Panc1 (cell line): ENCODE results near the gene PCSK5. TPM values are rescaled to one million over a fixed set of nuclear protein-coding genes. Genes with fewer than 3 reads are reported as not detected.
"Not testable (repeated sequence)": the region's sequence is repeated elsewhere in the genome, so short reads cannot be mapped to it uniquely, and the experiment has no call there.

Experiments used
- ATAC-seq: fragments of 200-7000 bp; cut with Tn5 transposase; 2 replicates; pipeline ENCODE4 v1.9.1; 2020; ENCODE audit warnings: mild to moderate bottlenecking, moderate library complexity
- BruUV-seq: library from RNA; stranded (reverse); fragments of 400-500 nt; replicated peaks from 2 replicates; lab custom pipeline; 2021; lab: Mats Ljungman, UMichigan
- CTCF ChIA-PET: fragments of 300-600 bp; sonication (Branson Sonifier 250); formaldehyde crosslinking; loops from one replicate; lab custom pipeline; 2022; ENCODE audit warnings: antibody characterized with exemption; lab: Charles Lee
- POLR2A ChIA-PET: fragments of 300-600 bp; sonication (Branson Sonifier 250); formaldehyde crosslinking; loops from one replicate; lab custom pipeline; 2022; ENCODE audit warnings: antibody characterized with exemption; lab: Charles Lee
- DNase-seq: peaks from one replicate; pipeline ENCODE4 v3.0.0-alpha.2; 2010; ENCODE audit warnings: low read depth, low spot score
- H3K27ac ChIP-seq: 2 replicates; pipeline ENCODE4 v1.5.1; 2011; ENCODE audit warnings: mild to moderate bottlenecking, low read length, inconsistent platforms
- H3K27me3 ChIP-seq: fragments of 200-500 bp; sonication (Bioruptor generic); 2 replicates; pipeline ENCODE4 v1.6.0; 2014; ENCODE audit warnings: low read length, inconsistent platforms; ENCODE audit not compliant: control insufficient read depth, insufficient read depth
- H3K36me3 ChIP-seq: fragments of 200-500 bp; sonication (Bioruptor generic); 2 replicates; pipeline ENCODE4 v1.5.1; 2014; ENCODE audit warnings: inconsistent platforms, mild to moderate bottlenecking, low read length, moderate library complexity; ENCODE audit not compliant: control insufficient read depth, insufficient read depth
- H3K4me1 ChIP-seq: 2 replicates; pipeline ENCODE4 v1.5.1; 2011; ENCODE audit warnings: inconsistent platforms, mild to moderate bottlenecking, low read length, moderate library complexity; ENCODE audit not compliant: control insufficient read depth, insufficient read depth
- H3K4me3 ChIP-seq, 2 experiments: 2 replicates each; pipeline ENCODE4 v1.5.1; 2011 to 2012; ENCODE audit warnings: low read depth in 2 of 2, low read length in 2 of 2, mild to moderate bottlenecking in 2 of 2, inconsistent platforms in 1 of 2, moderate library complexity in 1 of 2
- H3K9me3 ChIP-seq: fragments of 200-500 bp; sonication (Bioruptor generic); 2 replicates; pipeline ENCODE4 v1.5.1; 2014; ENCODE audit warnings: low read depth, mild to moderate bottlenecking, inconsistent platforms, low read length, moderate library complexity; ENCODE audit not compliant: control insufficient read depth, insufficient read depth
- POLR2AphosphoS5 ChIP-seq: IDR thresholded peaks from 2 replicates; pipeline ENCODE4 v1.6.1; 2012; ENCODE audit warnings: mild to moderate bottlenecking, low read depth, low read length, moderate library complexity
- SIN3A ChIP-seq: IDR thresholded peaks from 2 replicates; pipeline ENCODE4 v1.6.1; 2012; ENCODE audit warnings: low read depth, mild to moderate bottlenecking, low read length, moderate library complexity, borderline replicate concordance; ENCODE audit not compliant: insufficient read depth
- TCF7L2 ChIP-seq: IDR thresholded peaks from 2 replicates; pipeline ENCODE4 v1.6.1; 2011; ENCODE audit warnings: mild to moderate bottlenecking, low read depth, low read length, inconsistent platforms
- in situ Hi-C: cut with HindIII; loops from 2 replicates; pipeline ENCODE4 v1.10.0; 2016; ENCODE audit warnings: low sequenced_read_pairs, low pct_unique_long_range_greater_than_20kb
- intact Hi-C: fragments of 100-400 bp; cut with micrococcal nuclease; formaldehyde crosslinking; loops from one replicate; pipeline ENCODE4 v1.10.0; 2022; ENCODE audit not compliant: unreplicated experiment
- total RNA-seq: library from RNA; stranded (reverse); gene quantifications from one replicate; pipeline ENCODE4 v1.2.1, GENCODE V29; 2021; ENCODE audit not compliant: unreplicated experiment
- TF ChIP-seq, protein P1 (sequence below), 2 experiments: IDR thresholded peaks; 2 replicates each; pipeline ENCODE4 v1.6.1; 2011 to 2012; ENCODE audit warnings: low read depth in 2 of 2, control low read depth in 1 of 2, low read length in 1 of 2, mild to moderate bottlenecking in 1 of 2, moderate library complexity in 1 of 2; ENCODE audit not compliant: insufficient read depth in 1 of 2
- TF ChIP-seq, protein P2 (sequence below): fragments of 450-650 bp; IDR thresholded peaks from 2 replicates; pipeline ENCODE4 v1.5.1; 2017; ENCODE audit warnings: mild to moderate bottlenecking

The PCSK5 gene
- total RNA-seq, 1 experiment from 2014 or later, result 0.21 TPM

DNA sequence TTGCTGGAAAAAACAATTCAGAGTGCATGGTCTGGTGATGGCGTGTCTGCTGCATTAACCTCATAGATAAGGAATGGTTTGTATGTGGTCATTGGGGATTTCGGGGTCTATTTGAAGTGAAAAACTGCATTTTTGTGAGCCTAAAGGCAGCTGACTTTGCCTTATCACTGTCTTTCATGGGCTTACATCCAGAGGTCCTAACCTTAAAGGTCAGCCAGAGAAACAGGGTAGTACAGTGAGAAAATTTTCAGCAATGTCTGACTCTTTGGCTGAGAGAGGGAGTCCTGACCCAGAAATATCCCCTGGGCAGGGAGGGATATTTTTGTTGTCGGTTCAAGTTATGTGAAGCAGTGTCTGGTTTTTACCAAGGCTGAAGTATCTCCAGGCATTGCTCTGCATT, 5.7 kb downstream of the PCSK5 start:
- no TSS peak for BruUV-seq
- Histone ChIP-seq H3K36me3 (no peaks in the 10 kb centered on the region), H3K27me3 (peaks cover 9% of the 10 kb centered on the region), H3K4me3 (no peak overlapping the region), H3K4me1 (no peaks in the 10 kb centered on the region), H3K27ac (no peak overlapping the region), H3K9me3 (no peaks in the 10 kb centered on the region)
- intact Hi-C loops (no loop called here), in situ Hi-C loops (no loop called here)
- DNase-seq (no peak), ATAC-seq (no peak)
- TF ChIP-seq SIN3A (no peak), POLR2AphosphoS5 (no peak), TCF7L2 (no peak)
- TF ChIP-seq, protein P1, sequence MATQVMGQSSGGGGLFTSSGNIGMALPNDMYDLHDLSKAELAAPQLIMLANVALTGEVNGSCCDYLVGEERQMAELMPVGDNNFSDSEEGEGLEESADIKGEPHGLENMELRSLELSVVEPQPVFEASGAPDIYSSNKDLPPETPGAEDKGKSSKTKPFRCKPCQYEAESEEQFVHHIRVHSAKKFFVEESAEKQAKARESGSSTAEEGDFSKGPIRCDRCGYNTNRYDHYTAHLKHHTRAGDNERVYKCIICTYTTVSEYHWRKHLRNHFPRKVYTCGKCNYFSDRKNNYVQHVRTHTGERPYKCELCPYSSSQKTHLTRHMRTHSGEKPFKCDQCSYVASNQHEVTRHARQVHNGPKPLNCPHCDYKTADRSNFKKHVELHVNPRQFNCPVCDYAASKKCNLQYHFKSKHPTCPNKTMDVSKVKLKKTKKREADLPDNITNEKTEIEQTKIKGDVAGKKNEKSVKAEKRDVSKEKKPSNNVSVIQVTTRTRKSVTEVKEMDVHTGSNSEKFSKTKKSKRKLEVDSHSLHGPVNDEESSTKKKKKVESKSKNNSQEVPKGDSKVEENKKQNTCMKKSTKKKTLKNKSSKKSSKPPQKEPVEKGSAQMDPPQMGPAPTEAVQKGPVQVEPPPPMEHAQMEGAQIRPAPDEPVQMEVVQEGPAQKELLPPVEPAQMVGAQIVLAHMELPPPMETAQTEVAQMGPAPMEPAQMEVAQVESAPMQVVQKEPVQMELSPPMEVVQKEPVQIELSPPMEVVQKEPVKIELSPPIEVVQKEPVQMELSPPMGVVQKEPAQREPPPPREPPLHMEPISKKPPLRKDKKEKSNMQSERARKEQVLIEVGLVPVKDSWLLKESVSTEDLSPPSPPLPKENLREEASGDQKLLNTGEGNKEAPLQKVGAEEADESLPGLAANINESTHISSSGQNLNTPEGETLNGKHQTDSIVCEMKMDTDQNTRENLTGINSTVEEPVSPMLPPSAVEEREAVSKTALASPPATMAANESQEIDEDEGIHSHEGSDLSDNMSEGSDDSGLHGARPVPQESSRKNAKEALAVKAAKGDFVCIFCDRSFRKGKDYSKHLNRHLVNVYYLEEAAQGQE (IDR thresholded peaks at IDR 0.05; ENCODE audit: insufficient read depth in 1 of 2, low read depth in 2 of 2, low read length in 1 of 2), result no peak
- TF ChIP-seq, protein P2, sequence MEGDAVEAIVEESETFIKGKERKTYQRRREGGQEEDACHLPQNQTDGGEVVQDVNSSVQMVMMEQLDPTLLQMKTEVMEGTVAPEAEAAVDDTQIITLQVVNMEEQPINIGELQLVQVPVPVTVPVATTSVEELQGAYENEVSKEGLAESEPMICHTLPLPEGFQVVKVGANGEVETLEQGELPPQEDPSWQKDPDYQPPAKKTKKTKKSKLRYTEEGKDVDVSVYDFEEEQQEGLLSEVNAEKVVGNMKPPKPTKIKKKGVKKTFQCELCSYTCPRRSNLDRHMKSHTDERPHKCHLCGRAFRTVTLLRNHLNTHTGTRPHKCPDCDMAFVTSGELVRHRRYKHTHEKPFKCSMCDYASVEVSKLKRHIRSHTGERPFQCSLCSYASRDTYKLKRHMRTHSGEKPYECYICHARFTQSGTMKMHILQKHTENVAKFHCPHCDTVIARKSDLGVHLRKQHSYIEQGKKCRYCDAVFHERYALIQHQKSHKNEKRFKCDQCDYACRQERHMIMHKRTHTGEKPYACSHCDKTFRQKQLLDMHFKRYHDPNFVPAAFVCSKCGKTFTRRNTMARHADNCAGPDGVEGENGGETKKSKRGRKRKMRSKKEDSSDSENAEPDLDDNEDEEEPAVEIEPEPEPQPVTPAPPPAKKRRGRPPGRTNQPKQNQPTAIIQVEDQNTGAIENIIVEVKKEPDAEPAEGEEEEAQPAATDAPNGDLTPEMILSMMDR, result no peak
- ChIA-PET CTCF (no interaction called here), POLR2A (no interaction called here)

DNA sequence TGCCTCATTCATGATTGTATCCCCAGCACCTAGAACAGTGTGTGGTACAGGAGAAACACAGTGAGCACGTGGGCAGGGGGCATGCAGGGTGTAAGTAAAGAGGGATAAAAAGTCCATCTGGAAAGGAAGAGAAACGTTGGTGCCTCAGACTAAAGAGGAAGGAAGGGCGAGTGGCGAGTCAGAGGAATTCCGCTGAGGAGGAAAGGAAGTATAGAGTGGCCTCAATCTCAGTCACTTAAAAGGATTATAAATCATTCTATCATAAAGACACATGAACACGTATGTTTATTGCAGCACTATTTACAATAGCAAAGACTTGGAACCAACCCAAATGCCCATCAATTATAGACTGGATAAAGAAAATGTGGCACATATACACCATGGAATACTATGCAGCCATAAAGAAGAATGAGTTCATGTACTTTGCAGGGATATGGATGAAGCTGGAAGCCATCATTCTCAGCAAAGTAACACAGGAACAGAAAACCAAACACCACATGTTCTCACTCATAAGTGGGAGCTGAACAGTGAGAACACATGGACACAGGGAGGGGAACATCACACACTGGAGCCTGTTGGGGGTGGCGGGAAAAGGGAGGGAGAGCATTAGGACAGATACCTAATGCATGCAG, 10.5 kb downstream of the PCSK5 start:
- in situ Hi-C loops, H3K27ac ChIP-seq, DNase-seq, H3K4me1 ChIP-seq, ATAC-seq, BruUV-seq, H3K36me3 ChIP-seq, intact Hi-C loops, H3K27me3 ChIP-seq, H3K4me3 ChIP-seq, POLR2A ChIA-PET, H3K9me3 ChIP-seq, CTCF ChIA-PET: not testable (repeated sequence)

DNA sequence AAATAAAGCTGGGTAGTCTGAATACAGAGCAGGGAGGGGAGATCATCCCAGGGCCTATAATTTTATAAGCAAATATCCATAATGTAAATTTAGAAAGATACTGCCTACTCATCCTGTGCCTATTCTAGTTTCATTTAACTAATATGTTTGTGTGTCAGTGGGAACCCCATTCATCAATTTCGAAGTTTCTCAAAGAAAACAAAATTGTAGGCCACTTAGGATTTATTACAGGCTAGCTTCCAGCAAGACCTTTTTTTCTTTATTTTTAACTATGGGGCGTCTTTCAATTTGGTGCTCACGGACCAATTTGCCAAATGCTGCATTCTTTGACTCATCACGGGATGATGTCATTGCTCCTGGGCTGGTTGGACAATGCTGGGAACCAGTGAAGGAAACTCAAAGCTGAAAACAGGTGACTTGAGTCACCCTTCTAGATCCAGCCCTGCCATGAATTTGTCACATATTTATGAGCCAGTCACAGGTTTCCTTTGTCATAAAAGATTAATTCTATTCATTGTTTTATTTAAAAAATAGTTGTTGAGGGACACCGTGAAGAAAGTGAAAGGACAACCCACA, 13.4 kb downstream of the PCSK5 start:
- TF ChIP-seq SIN3A (no peak), POLR2AphosphoS5 (no peak), TCF7L2 (no peak)
- TF ChIP-seq, protein P1 (IDR thresholded peaks at IDR 0.05; ENCODE audit: insufficient read depth in 1 of 2, low read depth in 2 of 2, low read length in 1 of 2), result no peak
- TF ChIP-seq, protein P2, result no peak
- POLR2A ChIA-PET, result no interaction called here
- Histone ChIP-seq H3K4me1 (no peaks in the 10 kb centered on the region), H3K9me3 (no peaks in the 10 kb centered on the region), H3K36me3 (no peaks in the 10 kb centered on the region), H3K27ac (no peak overlapping the region), H3K27me3 (no peaks in the 10 kb centered on the region), H3K4me3 (no peak overlapping the region)
- DNase-seq (no peak), ATAC-seq (no peak)
- CTCF ChIA-PET, result no interaction called here
- intact Hi-C loops (no loop called here), in situ Hi-C loops (no loop called here)
- BruUV-seq, result no TSS peak
